Activated naive CD8-positive, alpha-beta T cell treated with anti-CD3 and anti-CD28 coated beads, Interleukin-2, amount 50 U/mL, for 16 hours (primary cell): ENCODE data around the gene CFC1.
"Not testable (repeated sequence)": the region's sequence is repeated elsewhere in the genome, so short reads cannot be mapped to it uniquely, and the experiment has no call there.

Experiments
- DNase-seq: peaks from one replicate; pipeline ENCODE4 v3.0.0-alpha.2; 2020; ENCODE audit warnings: low read depth, low spot score

CFC1 gene

DNA sequence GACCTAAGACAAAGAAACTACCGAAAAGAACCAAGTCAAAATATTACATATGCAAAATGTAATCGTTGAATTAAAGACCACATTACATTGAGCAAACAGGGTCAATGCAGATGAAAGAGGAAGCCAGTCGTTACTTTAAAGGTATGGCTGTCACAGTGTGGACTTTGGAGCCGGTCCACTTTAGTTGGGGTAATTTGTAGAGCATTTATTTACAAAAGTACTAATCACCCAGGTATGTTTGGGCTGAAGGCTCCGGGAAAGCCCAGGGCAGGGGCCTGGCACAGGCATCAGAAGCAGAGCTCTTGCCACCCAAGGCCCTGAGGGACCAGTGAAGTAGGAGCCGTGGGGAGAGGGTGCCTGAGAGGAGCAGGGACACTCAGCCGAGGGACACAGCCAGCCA, 15.8 kb downstream of the CFC1 start:
- not testable (repeated sequence) for DNase-seq

GRCh38 chr2:130582970-130583369, 16.4 kb downstream of the CFC1 start:
- DNase-seq: not testable (repeated sequence)

DNA sequence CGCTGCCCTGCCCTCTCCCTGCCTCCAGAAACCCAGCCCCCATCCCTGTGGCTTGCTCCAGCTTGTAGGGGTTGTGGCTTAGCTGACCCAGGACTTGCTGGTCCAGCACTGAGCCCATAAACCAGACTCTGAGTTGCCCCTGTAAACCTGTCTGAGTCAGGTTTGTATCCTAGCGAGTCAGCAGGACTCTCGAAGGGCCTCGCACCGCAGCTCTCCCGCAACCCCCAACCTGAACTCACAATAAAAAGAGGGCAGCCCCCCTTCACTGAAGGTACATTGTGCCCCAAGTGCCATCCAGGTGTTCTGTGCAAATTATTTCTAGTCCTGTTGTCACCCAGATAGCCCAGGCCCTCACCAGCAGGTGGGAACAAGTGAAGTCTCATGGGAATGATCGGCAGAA, 17.9 kb downstream of the CFC1 start:
- DNase-seq: not testable (repeated sequence)

DNA sequence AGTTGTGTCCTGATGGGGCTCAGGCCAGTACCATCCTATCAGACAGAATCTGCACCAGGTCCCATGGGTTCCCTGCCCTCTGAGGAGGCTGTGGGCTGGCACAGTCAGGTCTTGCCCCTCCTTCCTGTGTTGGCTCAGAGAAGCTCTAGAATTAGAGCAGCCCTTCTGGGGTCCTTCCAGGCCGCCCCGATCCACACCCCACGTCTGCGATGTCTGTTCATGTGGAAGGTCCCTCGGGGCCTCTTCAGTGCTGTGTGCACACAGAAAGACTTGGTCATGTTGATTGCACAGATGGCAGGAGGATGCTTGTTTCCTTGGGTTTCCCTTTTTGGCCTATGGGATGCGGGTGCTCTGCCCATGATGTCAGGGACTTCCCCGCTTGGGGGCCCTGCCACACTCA, 20.3 kb downstream of the CFC1 start:
- not testable (repeated sequence) for DNase-seq

DNA sequence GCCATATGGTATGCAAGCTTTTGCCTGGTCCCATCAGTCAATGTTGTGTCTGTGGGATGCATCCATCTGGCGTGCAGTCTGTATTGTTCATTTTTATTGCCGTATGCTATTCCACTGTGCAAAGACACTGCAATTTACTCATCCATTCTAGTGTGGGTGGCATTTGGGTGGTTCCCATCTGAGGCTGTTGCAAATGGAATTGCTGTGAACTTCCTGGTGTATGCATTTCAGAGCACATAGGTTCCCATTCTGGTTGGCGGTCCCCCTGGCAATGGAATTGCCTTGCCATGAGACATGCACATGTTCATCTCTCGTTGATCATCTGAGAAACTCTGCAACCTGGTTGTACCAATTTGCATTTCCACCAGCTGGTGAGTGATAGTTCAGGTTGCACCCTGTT, 21.8 kb downstream of the CFC1 start:
- not testable (repeated sequence) for DNase-seq

DNA sequence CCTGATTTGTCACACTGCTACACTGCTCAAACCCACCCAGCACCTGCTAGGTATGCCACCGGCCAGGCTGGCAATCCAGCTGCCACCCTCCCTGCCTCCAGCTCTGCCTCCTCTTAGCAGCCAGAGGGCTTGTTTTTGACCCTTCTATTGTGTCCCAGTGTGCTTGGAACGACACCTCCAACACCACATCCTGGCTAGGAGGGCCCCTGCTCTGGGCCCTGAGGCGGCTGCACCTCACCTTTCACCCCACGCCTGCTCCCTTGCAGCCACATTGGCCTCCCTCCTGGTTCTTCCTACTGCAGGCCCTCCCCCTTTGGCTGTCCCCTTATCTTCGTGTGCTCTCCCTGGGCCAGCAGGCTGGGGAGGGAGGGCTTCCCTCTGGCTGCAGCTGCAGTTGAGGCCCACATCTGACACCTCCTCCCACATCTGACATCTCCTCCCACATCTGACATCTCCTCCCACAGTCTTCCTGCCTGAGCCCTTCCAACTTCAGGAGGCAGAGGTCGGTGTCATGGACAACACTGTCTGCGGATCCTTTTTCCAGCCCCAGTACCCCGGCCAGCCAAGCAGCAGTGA, 23.1 kb downstream of the CFC1 start:
- not testable (repeated sequence) for DNase-seq

- not testable (repeated sequence) for DNase-seq
Measured at GRCh38 chr2:130574230-130574629, 25.1 kb downstream of the CFC1 start.

GRCh38 chr2:130571929-130572328, 27.4 kb downstream of the CFC1 start:
- DNase-seq: not testable (repeated sequence)

DNA sequence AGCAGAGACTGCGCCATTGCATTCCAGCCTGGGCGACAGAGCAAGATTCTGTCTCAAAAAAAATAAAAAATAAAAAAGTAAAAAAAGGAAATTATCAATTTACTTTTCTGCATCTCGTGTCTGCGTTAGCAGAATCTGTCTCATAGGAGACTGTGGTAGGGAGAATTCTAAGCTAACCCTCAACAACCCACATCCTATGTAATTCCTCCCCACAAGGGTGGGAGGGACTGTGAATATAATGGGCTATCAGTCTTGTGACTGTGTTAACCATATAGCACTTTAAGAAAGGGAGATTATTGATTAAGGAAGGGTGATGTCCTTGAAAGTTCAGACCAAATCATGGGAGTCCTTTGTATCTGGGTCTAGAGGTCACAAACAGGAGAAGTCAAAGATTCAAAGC, 33.2 kb downstream of the CFC1 start:
- DNase-seq: not testable (repeated sequence)

- DNase-seq: not testable (repeated sequence)
Measured at GRCh38 chr2:130556441-130556840, 42.9 kb downstream of the CFC1 start.

DNA sequence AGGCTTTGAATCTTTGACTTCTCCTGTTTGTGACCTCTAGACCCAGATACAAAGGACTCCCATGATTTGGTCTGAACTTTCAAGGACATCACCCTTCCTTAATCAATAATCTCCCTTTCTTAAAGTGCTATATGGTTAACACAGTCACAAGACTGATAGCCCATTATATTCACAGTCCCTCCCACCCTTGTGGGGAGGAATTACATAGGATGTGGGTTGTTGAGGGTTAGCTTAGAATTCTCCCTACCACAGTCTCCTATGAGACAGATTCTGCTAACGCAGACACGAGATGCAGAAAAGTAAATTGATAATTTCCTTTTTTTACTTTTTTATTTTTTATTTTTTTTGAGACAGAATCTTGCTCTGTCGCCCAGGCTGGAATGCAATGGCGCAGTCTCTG, 45.2 kb downstream of the CFC1 start:
- not testable (repeated sequence) for DNase-seq

- DNase-seq: not testable (repeated sequence)
Measured at GRCh38 chr2:130549475-130549874, 49.9 kb downstream of the CFC1 start.

- not testable (repeated sequence) for DNase-seq
Measured at GRCh38 chr2:130548418-130548817, 51.0 kb downstream of the CFC1 start.

GRCh38 chr2:130544978-130545377, 54.4 kb downstream of the CFC1 start:
- DNase-seq: not testable (repeated sequence)

- not testable (repeated sequence) for DNase-seq
Measured at GRCh38 chr2:130543785-130544528, 55.4 kb downstream of the CFC1 start.

DNA sequence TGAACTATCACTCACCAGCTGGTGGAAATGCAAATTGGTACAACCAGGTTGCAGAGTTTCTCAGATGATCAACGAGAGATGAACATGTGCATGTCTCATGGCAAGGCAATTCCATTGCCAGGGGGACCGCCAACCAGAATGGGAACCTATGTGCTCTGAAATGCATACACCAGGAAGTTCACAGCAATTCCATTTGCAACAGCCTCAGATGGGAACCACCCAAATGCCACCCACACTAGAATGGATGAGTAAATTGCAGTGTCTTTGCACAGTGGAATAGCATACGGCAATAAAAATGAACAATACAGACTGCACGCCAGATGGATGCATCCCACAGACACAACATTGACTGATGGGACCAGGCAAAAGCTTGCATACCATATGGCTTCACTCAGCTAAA, 56.6 kb downstream of the CFC1 start:
- DNase-seq: not testable (repeated sequence)
